NB4 (cell line): Measurements from ENCODE around the gene MADD.

ENCODE experiments used
- MAX ChIP-seq: IDR thresholded peaks from 2 replicates; pipeline ENCODE4 v1.6.1; 2011; ENCODE audit warnings: low read depth, low read length
- MYC ChIP-seq: IDR thresholded peaks from 2 replicates; pipeline ENCODE4 v1.6.1; 2011; ENCODE audit warnings: low read depth, low read length
- POLR2A ChIP-seq: IDR thresholded peaks from 2 replicates; pipeline ENCODE4 v1.6.1; 2011; ENCODE audit warnings: mild to moderate bottlenecking; ENCODE audit not compliant: insufficient read length; ENCODE audit errors: extremely low read depth
- TF ChIP-seq, protein P1 (sequence below): IDR thresholded peaks from one replicate; pipeline ENCODE4 v1.5.1; 2012; ENCODE audit warnings: low read depth, low read length

- TF ChIP-seq POLR2A, result no peak
- TF ChIP-seq, protein P1, sequence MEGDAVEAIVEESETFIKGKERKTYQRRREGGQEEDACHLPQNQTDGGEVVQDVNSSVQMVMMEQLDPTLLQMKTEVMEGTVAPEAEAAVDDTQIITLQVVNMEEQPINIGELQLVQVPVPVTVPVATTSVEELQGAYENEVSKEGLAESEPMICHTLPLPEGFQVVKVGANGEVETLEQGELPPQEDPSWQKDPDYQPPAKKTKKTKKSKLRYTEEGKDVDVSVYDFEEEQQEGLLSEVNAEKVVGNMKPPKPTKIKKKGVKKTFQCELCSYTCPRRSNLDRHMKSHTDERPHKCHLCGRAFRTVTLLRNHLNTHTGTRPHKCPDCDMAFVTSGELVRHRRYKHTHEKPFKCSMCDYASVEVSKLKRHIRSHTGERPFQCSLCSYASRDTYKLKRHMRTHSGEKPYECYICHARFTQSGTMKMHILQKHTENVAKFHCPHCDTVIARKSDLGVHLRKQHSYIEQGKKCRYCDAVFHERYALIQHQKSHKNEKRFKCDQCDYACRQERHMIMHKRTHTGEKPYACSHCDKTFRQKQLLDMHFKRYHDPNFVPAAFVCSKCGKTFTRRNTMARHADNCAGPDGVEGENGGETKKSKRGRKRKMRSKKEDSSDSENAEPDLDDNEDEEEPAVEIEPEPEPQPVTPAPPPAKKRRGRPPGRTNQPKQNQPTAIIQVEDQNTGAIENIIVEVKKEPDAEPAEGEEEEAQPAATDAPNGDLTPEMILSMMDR, result no peak
- TF ChIP-seq MAX, result no peak
- TF ChIP-seq MYC, result no peak
Measured at GRCh38 chr11:47257177-47257516, 12.8 kb upstream of the MADD start.
